HG03139 (cell line): ENCODE measurements around the gene GFOD1.
"Not testable (repeated sequence)": the region's sequence is repeated elsewhere in the genome, so short reads cannot be mapped to it uniquely, and the experiment has no call there.

Experiments
- ATAC-seq: cut with Tn5 transposase; IDR thresholded peaks from one replicate; pipeline ENCODE4 v1.9.1; 2021; ENCODE audit not compliant: unreplicated experiment

GFOD1 gene

GRCh38 chr6:13331516-13332348 lies 155.7 kb downstream of the GFOD1 start:
- ATAC-seq: no peak

GRCh38 chr6:13328875-13329183 lies 158.6 kb downstream of the GFOD1 start:
- ATAC-seq: no peak

DNA sequence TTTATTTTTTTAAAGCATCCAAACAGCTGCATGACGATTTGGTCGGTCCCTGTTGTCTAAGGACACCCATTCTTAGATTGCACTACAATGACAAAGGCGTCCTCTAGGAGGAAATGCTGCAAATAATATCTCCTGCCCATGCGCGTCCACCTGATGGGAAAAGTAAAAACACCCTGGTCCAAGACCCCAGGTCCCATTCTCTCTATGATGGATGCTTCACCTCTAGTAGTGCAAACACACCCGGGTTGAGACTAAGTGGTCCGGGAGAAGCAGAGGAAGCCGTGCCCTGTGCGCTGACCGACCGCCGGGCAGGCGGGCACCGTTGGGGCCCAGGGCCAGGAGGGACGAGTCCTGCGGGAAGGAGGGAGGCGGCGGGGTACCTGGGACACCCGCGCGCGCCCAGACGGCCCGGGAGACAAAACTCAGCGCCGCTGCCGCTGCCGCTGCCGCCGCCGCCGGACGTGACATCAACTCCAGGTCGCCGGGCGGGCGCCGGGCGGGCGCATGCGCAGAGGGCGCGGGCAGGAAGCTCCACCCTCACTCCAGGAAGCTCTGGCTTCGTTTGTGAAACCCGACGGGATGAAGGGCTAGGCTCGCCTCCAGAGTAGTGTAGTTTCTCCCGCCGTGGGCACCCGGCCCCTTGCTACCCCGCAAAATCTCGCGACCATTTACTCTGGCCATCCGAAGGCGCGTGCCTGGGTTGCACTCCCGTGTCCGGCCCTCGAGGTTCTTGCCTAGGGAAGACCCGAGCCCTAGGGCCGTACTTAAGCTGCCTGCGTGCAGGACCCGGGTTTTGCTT lies 159.1 kb downstream of the GFOD1 start, which contains the start of gene TBC1D7:
TSS of gene TBC1D7 (minus strand) at position 462 of the 799 bp plus-strand sequence. CDS start 1,639 bp downstream, outside the sequence.
- ATAC-seq: peak; percentile 91

DNA sequence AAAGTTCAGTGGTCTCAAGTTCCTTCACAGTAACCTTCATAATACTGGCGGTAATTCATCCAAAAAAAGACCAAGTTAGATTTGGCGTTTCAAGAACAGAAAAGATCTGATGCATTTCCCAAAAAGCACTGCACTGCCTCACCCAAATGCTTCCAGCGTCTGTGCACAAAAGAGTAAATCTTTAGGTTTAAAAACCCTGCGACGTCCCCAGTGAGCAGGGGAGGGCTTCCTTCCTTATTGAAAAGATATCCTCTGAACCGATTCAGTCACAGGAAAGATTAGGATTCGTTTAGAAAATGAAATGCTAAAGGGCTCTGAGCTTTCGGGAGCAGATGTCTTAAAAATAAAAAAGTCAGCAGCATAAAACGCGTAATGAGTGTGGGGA lies 159.7 kb downstream of the GFOD1 start:
- ATAC-seq: no peak

GRCh38 chr6:13326031-13326586 lies 161.3 kb downstream of the GFOD1 start:
- ATAC-seq: not testable (repeated sequence)

DNA sequence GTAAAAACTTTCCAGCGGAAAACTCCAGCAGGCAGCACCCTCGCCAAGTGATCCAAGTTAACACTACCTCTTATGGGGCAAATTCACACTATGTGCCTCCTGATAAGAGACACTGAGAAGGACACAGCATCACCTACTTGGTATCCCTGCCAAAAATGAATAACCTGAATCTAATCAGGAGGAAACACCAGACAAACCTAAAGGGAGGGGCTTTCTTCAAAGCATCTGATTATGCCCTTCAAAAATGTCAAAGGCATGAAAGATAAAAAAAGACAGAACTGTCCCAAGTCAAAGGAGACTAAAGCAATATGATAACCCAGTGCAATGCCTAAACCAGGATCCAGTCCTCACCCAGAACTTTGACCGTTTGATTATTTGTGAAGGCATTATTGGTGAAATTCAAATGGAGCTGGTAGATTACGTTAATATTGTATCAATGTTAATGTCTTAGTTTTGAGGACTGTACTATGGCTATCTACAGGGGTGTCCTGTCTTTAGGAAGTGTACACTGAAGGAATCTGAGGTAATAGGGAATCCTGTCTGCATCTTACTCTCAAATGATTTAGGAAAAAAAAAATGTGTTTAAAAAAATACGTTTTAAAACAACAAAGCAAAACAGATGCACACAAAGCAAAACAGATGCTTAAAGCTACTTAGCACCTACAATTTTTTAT lies 167.4 kb downstream of the GFOD1 start:
- no peak for ATAC-seq

GRCh38 chr6:13318821-13319220 lies 168.6 kb downstream of the GFOD1 start:
- ATAC-seq: no peak

GRCh38 chr6:13315896-13316295 lies 171.5 kb downstream of the GFOD1 start:
- ATAC-seq: no peak

- no peak for ATAC-seq
These were observed 172.6 kb downstream of the GFOD1 start for GRCh38 chr6:13314806-13315205.

DNA sequence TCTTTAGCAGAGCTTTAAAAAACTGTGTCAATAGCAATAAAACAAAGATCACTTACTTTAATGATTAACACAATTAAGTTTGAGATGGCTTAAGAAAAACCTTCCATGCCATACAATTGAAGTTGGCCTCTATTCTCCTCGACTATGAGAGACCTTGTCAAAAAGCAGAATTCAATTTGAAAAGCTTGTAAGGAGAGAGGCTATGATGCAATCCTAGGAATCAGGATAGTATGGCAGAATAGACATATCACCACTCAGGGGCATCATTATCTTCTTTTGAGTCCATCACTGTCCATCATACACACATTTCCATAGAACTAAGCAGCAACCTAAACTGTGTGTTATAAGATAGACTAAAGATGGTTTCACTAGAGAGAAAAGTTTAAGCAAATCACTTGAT lies 176.2 kb downstream of the GFOD1 start:
- no peak for ATAC-seq

DNA sequence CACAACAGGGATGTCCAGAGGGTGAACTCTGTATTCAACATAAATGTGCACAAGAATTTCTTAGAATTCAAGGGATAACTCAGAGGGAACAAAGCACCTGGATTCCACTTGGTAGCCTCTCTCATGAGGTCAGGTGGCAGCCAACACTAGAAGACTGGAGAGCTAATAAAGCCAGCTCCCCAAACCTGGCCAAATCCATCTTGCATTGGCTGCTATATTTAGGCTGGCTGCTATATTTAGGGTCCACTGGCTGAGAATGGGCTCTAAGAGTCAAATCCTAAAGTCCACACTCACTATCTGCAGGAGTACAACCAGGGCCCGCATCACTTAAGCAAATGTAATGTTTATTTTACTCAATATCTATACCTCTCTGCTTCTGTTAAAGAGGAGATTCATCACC lies 179.1 kb downstream of the GFOD1 start:
- no peak for ATAC-seq
